NK-92 (cell line): ENCODE data around the gene DKK3.
"Not testable (repeated sequence)": the region's sequence is repeated elsewhere in the genome, so short reads cannot be mapped to it uniquely, and the experiment has no call there.

Experiments
- DNase-seq: peaks from one replicate; lab custom pipeline; 2025; ENCODE audit not compliant: unreplicated experiment; lab: John Stamatoyannopoulos, UW

The DKK3 gene

DNA sequence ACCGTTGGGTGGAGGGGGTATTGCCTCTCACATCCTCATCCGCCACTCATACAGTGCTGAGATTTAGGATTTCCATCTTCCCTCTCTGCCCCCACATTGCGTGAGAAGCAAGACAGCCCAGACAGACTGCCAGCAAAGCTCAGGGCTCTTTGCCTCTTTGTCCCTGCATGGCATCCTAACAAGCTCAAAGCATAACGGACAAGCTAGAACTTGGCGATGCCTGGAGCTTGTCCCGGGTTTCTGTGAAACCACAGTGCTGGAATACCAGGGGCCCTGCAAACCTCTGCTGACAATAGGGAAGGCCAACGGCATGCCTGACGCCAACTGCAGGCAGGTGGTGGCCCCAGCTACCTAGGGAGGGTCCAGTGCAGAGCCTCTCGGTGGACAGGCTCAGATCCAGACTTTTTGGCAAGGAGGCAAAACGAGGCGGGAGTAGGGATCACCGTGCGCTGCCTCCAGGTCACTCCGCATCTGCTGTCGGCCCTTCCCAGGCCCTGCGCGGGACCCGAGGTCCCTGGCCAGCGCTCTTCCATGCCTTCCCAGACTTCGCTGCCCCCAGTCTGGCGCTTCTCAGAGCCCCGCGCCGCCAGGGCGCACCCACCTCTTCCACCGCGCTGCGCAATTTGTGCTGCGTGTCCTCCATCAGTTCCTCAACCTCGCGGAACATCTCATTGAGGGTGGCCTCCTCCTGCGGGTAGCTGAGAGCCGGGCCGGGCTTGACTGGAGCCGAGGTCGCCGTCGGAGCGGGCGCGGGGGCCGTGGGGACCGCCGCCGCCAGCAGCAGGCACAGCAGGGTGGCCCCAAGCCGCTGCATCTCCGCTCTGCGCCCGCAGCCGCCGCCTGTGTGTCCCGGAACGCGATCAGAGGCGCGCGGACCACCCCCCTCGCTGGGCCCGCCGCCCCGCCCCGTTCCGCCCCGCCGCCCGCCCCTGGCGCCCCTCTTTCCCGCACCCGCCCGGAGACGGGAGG is at the start of gene DKK3:
Gene DKK3 (minus strand): TSS at position 858 of the 969 bp plus-strand sequence. CDS start 44 bp downstream, at position 814.
- DNase-seq: no peak

DNA sequence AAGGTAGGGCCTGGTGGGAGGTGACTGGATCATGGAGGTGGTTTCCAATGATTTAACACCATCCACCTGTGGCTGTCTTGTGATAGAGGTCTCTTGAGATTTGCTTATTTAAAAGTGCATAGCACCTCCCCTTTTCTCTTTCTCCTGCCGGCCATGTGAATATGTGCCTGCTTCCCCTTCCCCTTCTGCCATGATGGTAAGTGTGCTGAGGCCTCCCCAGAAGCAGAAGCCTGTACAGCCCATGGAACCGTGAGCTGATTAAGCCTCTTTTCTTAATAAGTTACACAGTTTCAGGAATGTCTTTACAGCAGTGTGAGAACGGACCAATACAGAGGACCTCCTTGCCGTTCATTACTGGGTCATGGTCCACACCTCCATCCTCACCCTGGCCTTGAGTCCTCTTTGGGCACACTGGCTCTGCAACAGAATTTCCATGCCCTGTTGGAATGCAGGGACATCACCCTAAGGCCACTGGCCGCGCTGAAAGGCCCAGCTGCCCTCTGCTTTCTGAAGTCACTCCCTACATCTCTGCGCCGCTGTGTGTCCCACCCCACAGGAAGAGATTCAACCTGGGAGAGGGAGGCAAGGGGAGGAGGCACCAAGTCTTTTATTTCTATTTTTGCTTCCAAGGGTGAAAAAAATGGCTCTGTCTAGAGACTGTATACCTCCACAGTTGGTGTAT is 49.0 kb upstream of the DKK3 start:
- no peak for DNase-seq

DNA sequence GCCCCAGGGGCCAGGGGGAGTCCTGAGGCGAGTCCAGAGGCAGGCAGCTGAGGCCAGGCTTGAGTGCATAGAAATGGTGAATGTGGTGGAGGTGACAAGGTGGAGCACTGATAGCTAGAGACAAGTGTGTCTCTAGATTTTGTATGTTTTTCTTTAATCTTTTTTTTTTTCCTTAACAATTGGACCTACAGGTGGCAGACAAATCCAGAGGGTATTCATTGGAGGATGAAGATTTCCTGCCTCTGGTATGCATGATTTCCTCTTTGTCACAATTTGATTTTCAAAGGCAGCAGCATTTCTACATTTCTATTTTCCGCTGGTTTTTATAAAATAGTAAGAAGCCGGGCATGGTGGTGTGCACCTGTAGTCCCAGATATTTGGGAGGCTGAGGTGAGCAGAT is 47.7 kb upstream of the DKK3 start:
- no peak for DNase-seq

GRCh38 chr11:12053606-12054361 is 45.4 kb upstream of the DKK3 start:
- DNase-seq: no peak

DNA sequence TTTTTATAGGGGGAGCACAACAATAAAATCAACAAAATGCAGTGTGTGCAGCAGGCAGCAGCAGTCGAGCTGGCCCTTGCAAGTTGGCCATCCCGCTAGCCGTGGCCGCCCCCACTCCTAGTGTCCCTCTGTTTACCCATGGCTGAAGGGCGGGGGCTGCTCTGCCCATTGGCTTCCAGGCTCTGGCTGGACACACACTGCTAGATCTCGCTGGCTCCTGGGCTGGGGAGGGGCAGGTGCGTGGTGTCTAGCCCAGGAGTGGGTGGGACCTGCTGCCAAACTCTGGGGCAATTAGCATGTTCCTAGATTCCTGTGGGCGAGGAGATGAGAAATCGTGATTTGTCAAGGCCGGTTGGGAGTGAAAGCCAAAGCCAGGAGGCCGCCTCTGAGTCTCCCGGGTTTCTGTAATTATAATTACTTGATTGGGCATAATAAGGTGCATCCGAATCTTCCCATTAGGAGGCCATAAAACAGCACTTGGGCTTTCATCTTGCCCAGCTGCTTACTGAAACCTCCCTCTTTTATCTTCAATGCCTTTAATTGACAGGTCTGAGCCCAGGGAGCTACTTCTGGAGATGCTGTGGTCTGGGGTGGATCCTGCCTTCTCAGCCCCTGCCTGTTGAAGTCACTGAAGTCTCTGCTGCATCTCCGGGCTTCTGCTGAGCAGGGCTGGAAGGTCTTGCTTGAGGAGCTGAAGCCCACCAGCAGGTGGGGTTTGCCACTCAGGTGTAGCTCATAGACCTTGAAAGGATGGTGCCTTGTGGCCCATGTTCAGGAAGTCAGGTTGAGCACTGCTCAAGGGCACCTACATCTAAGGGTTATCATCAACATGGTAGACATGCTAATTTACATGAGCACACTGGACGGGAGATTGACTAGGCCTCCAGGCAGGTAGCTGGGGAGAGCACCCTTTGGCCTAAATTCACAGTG is 44.5 kb upstream of the DKK3 start:
- no peak for DNase-seq

DNA sequence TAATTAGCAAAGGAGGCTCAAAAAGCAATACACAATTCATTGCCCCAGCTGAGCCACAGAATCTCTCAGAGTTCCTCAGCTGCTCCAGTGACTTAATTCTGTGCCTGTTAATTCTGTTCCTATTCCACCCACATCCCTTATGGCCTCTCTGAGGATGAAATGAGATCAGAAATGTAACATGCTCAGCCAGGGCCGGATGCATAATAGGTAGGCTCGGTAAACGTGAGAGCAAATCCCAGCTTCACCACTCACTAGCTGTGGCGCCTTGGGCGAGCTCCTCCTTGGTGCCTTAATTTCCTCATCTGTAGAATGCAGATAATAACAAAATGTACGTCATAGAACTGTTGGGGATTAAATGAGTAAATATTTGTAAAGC is 42.8 kb upstream of the DKK3 start:
- no peak for DNase-seq

DNA sequence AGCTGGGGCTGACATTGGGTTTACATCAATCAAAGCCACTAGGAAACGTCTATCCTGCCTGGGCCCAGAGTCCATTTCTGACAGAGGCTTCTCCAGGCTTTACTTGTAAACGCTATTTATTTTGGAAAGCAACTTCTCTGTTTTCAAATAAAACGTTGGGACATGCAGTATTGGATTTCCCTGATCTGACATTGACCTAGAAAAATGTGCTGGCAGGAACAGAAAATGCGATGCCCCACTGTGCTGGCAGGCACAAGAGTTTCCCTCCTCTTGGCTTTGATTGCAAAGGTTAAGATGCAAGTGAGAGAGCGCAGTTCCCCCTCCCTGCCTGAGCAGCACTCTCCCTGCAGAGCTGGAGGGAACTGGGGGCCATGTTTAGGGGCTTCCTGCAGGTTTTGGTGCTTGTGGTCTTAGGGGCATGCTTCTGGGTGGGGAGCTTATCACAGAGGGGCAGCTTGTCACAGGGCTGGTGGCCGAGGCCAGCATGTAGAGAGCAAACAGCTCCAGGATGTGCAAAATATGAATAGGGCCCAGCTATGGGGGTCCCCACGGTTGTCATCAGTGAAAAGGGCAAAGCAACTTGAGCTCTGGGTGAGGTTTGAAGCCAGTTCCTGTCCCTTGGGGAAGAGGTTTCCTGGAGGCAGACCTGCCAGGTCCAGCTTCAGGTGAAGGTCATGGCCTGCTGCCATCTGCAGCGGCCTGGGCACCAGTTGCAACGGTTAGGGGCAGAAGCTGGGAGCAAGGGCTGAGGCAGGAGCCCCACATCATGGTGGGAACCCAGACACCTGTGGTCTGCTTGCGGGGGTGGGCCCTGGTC is 42.3 kb upstream of the DKK3 start:
- no peak for DNase-seq

DNA sequence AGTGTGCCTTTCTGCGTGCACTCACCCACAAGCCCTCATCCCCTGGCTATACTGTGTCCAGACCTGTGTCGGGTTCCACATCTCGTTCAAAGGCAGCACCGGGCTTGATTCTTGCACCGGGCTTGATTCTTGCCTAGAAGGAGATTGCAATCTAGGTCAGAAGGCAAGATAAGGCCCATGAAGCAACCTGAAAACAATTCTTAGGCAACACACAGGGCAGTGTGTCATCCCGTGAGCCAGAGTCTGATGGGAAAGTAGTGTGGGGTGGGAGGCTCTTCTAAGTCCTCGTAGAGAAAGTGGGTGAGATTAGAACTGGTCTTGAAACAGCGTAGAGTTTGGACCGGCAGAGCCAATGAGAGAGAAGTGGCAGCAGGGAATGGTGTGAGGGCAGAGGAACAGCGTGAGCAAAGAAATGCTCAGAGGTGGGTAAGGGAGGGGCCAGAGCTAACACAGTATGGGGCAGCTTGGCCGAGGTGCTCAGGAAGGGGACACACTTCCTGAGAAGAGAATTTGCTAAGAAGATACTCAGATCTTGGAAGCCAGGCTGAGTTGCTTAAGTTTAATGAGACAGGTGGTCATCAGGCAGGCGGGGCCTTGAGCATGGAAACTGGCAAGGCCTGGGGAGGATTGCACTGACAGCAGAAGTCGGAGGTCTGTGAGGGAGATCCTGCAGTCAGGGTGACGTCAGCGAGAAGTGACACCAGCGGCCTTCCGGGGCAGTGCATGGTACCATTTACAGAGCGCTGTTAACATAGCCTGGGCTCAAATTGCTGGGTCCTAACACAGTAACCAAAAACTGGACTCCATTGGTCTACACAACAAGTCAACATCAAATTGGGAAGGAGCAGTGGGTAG is 40.7 kb upstream of the DKK3 start:
- DNase-seq: no peak

DNA sequence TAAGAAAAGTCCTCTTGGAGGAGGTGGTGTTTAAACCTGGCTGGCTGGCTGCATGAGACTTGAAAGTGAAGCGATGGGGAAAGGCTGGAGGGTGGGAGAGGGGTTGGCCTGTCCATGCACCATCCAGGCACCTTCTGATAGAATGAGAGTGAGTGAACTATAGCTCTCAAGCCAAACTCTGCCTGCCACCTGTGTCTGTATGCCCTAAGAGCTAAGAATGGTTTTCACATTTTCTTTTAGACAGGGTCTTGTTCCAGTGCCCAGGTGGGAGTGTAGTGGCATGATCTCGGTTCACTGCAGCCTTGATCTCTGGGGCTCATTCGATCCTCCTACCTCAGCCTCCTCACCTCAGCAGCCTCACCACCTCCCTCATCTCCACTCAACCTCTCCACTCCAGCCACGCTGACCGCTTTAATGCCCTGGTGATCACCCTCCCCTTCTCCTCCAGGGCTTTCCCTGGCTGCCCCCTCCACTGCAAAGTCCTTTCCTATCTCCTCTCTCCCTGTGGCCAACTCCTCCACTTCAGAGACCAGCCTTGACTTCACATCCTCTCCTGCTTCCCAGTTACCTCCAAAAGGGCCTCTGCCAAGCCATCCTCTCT is 38.3 kb upstream of the DKK3 start:
- no peak for DNase-seq

GRCh38 chr11:12045914-12046635 is 37.6 kb upstream of the DKK3 start:
- DNase-seq: no peak

GRCh38 chr11:12044799-12045198 is 36.4 kb upstream of the DKK3 start:
- DNase-seq: no peak

- DNase-seq: no peak
These were observed 35.7 kb upstream of the DKK3 start for GRCh38 chr11:12043959-12044791.

- DNase-seq: no peak
These were observed 34.8 kb upstream of the DKK3 start for GRCh38 chr11:12043221-12043620.

- no peak for DNase-seq
These were observed 33.8 kb upstream of the DKK3 start for GRCh38 chr11:12042215-12042676.

DNA sequence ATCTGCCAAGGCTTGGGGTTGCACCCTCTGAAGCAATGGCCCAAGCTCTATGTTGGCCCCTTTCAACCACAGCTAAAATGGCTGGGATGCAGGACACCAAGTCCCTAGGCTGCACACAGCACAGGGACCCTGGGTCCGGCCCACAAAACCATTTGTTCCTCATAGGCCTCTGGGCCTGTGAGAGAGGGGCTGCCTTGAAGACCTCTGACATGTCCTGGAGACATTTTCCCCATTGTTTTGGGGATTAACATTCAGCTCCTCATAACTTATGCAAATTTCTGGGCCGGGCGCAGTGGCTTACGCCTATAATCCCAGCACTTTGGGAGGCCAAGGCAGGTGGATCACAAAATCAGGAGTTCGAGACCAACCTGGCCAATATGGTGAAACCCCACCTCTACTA is 32.3 kb upstream of the DKK3 start:
- not testable (repeated sequence) for DNase-seq

DNA sequence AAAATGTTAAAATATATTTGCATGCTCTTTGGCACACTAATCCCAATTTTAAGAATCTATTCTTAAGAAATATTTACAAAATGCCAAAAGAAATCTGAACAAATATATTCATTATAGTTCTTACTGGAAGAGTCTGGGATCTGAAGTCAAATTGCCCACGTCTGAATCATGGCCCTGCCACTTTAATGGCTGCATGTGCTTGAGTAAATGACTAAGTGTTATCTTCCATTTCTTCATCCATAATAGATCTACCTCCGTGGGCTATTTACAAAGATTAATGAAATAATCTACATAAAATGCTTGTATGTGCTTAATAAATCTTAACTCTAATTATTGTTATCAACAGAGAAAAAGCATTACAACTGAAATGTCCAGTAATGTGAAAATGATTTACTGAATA is 24.5 kb upstream of the DKK3 start:
- no peak for DNase-seq
